Activated naive CD4-positive, alpha-beta T cell (primary cell): ENCODE measurements around the gene ZFP92.
"Not testable (repeated sequence)": the region's sequence is repeated elsewhere in the genome, so short reads cannot be mapped to it uniquely, and the experiment has no call there.

Experiments used
- DNase-seq, 4 experiments: peaks; one replicate each; lab custom pipeline; 2025; lab: John Stamatoyannopoulos, UW

The ZFP92 gene, protein sequence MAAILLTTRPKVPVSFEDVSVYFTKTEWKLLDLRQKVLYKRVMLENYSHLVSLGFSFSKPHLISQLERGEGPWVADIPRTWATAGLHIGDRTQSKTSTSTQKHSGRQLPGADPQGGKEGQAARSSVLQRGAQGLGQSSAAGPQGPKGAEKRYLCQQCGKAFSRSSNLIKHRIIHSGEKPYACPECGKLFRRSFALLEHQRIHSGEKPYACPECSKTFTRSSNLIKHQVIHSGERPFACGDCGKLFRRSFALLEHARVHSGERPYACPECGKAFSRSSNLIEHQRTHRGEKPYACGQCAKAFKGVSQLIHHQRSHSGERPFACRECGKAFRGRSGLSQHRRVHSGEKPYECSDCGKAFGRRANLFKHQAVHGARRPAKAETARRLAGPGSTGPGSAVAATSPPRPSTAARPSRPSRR

DNA sequence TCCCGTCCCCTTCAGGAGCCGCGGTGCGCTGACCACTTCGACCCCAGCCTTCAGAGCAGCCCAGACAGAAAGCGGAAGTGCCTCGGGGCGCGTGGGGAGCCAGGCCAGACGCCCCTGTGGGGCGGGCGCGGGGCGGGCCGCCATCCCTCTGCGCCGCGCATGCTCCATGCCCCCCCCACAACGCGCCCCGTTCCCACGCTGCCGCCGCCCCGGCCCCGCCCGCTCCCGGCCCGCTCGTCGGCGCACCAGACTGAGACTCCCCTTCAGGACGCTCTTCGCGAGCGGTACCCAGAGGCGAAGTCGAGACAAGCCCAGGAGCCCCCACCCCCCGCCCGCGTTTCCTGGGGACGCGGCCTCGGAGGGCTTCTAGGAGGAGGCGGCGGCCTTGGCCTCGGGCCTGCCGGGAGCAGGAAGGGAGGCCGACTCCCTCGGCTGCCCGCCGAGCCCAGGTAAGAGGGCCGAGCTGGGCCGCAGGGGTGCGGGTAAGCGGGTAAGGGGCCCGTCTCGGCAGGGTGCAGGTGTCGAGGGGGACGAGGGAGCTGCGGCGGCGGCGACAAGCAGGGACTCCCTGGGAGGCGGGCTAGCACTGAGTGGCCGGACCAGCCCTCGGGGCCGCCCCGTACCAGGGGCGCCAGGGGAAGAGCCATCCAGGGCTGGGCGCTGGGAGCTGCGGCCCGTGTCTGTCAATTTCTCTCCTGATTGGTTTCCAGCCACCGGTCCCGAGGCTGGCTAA, at the start of gene ZFP92:
Gene ZFP92 (plus strand): TSS at position 218 of the 733 bp plus-strand sequence. CDS start 6,851 bp downstream, outside the sequence.
- peak in 1 of 4 experiments; percentile 29 for DNase-seq

DNA sequence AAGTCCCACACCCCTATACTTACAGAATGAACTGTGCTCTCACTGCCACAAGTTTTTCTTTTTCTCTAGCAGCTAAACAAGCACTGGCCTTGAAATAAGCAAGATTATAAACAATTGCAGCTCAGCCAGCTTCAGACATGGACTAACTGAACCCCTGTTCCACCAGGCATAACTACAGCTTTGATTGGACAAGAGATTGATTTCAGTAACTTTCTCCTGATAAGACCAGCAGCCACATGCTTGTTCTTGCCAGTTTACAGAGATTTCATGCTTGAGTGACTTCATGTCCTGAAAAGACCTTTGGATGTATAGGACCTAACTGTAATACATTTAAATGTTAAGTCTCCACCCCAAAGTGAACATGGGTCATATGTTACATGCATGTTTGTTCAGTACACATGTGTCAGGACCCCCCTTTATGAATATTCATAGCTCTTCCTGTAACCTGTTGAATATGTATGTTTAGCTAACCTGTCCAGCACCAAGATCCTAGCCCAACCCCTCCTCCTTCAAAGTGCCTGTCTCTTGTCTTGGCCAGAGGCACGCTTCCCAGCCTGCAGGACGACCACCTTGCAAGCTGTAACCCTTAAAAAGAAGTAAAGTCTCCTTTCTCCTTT, 49.4 kb upstream of the ZFP92 start:
- DNase-seq: no peak

DNA sequence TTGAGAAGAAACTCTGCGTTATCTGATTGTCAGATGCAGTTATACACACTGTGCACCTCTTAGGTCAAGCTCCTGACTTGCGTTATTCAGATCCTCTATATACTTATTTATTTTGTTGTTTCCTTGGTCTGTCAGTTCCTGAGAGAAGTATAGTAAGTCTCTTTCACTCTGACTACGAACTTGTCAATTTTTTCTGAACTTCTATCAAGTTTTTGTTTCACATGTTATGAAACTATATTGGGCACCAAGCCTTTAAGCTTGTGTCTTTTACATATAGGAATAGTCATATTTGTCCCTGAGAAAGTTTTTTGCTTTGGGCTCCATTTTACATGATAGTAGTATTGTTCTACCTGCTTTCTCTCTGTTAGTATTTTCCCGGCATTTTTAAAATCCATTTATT, 45.6 kb upstream of the ZFP92 start:
- DNase-seq: no peak

DNA sequence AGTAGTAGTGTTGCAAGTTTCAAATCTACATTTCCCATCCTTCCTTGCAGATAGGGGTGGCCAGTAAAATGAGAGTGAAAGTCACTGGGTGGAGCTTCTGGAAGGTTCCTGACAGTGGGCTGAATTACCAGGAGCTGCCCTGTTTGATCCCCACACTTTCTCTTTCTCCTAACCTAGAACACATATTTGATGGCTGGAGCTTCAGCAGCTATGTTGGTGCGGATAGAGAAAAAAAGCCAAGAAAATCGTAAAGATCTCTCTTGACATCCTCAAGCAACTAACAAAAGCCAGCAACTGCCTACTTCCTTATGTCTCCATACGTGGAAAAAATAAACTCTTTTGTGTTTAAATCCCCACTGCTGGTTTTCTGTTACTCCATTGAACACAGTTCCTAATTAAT, 45.2 kb upstream of the ZFP92 start:
- DNase-seq: no peak

DNA sequence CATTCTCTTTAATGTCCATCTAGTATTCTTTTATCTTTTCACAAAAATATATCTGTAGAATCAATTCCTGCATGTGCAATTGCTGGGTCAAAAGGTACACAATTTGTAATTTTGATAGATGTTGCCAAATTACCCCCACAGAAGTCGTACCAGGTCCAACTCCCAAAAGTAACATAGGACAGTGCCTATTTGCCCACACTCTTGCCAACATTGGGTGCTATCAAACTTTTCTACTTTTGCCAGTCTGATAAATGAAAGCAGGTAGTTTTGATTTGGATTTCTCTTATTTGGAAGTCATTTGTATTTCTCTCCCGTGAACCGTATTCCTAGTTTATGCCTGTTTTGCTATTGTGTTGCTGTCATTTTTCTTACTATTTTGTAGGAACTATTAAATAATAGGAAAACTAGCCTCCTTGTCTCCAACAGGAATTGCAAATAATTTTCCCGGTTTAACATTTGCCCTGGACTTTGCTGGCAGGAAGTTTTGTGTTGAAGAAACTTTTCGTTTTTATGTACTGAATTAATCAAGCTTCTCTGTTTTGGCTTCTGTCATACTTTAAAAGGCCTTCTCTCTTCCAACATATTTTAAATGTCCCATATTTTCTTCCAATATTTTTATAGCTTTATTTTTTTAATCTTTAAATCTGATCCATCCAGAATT, 44.3 kb upstream of the ZFP92 start:
- no peak for DNase-seq

DNA sequence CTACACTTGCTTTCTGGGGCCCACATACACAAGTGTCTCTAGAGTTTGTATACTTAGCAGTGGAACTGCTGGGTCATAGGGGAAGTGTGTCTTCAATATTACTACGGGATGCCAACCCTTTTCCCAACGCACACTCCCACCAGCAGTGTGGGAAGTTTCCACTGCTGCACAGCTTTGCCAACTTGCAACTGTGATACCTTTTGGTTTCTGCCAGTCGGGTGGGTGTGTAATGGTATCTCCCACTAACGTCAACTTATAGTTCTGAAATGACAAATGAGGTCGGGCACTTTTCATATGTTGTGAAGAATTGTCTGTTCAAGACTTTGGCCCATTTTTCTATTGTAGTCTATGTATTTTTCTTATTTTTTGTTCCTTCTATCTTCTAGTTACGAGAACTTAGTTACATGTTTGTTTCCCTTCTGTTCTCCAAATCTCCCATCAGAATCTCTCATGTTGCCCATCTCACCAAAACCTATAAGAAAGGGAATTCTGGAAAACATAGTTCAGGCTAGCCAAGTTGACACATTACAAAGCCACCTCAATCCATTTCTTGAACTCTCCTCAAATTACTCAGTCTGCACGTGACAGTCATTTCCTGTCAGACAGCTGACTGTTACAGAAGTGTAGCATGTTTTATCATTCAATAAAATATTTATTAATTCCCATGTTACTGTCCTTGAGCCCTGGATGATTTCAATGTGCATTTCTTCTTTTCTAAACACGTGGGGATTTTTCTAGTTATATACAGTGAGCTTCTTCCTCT, 40.8 kb upstream of the ZFP92 start:
- no peak for DNase-seq

DNA sequence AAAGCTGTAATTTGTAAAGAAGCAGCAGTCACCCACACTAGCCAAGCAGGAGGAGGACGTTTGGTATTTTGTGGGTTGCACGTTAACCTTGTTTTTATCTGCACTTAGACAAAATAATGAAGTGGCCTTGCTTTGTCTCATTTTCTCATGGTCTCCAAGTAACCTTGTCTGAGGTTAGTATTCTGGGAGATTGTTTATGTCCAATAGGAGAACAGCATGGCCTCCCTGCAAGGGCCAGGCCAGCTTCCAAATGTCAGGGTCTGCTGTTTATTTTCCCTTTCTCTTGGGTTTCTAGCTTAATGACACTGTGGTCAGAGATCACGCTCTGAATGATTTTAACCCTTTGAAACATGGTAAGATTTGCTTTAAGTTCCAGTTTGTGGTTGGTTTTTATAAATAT, 40.0 kb upstream of the ZFP92 start:
- DNase-seq: no peak

DNA sequence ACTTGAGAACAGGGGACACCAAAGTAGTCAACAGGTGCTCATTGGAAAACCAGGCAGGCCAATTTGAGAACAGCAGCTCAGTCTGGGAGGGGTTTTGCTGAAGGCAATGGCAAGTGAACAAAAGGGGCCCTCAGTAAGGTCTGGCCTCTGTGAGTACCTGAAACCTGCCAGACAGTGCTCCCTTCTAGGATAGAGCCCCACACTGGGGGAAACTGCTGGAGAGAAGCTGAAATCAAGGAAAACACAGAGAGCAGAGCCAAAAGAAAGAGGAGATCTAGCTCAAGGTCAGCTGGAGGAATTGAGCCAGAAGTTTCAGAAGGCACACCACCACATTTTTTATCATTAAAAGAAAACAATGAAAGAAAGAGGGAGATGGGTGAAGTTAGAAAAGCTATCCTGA, 38.3 kb upstream of the ZFP92 start:
- DNase-seq: no peak

DNA sequence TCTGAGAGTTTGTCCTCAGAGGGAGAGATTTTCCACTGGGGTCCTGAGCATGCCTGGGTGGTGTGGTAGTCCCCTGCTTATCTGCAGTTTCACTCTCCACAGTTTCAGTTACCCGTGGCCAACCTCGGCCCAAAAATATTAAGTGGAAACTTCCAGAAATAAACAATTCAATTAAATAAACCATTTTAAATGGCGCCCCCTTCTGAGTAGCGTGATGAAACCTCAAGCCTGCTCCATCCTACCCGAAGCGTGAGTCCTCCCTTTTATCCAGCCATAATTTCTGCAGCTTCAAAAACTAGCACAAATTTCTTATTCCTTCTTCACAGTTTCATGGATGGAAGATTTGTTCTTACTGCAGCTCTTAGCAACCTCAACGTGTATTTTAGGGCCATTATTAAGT, 36.8 kb upstream of the ZFP92 start:
- DNase-seq: no peak

DNA sequence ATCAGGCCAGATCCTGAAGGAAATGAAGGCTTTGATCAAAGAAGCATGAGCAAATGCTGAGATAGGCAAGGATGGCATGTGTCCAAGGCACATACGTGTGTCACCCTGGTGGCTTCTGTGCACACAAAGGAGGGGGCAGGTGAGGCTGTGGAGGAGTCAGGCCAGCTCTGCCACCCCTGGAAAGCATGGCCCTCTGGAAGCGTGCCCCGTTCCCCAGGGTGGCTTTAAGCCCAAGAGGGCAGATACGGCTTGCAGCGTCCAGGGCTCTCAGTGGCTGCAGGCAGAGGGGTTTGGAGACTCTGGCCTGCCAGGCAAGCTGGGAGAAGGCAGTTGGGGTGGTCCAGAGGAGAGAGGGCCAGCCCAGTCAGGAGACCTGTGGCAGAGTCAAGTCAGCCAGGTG, 35.7 kb upstream of the ZFP92 start:
- DNase-seq: no peak

DNA sequence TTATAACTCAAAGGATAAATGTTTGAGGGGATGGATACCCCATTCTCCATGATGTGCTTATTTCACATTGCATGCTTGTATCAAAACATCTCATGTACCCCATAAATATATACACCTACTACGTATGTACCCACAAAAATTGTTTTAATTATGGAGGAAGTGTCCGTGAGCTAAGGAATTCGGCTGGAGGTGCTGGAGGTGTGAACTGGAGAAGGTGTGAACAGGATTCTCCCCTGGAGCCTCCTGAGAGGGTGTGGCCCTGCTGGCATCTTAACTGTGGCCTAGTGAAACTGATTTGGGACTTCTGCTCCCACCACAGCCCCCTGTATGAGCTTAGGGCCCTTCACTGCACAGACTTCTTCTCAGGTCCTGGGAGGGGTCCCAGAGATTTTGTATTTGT, 33.5 kb upstream of the ZFP92 start:
- no peak for DNase-seq

DNA sequence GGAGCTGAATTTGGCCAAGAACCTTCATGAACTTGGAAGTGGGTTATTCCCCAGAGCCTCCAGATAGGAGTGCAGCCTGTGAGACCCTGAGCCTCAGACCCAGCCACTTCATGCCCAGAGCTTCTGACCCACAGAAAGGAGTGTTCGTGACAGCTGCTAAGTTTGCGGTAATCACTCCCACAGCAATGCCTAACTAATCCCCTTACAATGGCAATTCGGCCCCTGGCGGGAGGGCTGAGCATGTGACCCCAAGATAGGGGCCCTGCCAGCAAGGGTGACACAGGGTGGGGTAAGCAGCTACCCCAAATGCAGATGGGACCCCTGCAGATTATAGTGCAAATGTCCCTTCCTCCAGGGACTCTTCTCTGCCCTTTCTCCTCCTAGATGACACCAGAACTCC, 32.7 kb upstream of the ZFP92 start:
- no peak for DNase-seq

DNA sequence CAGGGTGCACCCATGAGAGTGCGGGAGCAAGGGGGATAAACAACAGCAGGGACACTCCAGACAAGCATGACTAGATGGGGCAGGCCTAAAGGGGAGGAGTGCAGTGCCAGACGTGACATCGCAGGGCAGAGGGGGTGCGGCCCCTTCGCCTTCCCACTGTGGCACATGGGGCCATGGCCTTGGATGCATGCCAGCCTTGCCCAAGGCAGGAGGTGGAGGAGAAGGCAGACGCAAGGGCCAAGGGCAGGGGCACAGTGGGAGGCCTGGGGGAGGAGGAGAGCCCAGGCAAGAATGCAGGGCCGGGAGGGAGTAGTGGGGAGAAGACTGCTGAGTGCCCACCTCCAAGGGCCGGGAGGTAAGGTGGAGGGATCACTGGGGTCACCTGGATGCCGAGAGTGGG, 31.8 kb upstream of the ZFP92 start:
- no peak for DNase-seq

DNA sequence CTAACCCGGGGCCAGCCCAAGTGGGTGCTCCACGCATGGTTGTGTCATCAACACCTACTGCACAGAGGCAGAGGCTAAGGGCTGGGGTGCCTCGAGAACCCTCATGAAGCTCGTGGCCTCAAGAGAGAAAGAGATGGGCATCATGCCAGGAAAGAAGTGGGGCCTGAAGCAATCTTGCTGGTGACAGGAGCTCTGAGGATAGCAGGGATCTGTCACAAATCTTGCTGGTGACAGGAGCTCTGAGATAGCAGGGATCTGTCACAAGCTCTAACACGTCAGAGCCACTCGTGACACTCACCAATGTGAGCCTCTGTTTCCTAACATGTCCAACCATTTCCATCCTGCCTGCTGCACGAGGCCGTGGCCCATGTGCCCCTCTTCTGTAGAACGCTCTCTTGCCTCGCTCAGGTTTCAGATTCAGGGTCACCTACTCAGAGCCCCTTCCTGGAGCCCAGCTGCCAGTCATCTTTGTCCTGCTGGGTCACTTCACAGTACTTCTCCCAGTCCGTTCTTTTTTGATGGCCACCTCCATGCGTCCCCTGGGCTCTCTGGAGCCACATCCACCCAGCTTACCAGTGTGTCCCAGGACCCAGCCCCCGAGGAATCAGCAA, 31.2 kb upstream of the ZFP92 start:
- no peak for DNase-seq

DNA sequence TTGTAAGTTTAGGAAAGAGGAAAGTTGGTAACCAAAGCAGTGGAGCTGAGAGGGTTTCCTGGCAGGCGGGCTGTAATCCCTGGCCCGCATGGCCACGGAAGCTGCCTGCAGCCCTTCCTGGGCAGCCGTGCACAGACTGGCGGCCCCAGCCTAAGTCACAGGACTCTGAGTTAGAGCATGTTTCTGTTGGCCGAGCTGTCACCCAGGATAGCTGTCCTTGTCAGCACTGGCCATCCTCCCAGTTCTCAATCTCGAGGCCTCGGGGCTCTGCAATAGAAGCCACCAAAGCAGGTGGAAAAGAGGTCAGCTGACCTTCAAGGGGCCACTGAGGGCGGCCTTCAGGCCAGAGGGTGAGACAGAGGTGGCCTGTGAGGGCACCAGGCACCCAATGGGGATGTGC, 30.6 kb upstream of the ZFP92 start:
- no peak for DNase-seq

DNA sequence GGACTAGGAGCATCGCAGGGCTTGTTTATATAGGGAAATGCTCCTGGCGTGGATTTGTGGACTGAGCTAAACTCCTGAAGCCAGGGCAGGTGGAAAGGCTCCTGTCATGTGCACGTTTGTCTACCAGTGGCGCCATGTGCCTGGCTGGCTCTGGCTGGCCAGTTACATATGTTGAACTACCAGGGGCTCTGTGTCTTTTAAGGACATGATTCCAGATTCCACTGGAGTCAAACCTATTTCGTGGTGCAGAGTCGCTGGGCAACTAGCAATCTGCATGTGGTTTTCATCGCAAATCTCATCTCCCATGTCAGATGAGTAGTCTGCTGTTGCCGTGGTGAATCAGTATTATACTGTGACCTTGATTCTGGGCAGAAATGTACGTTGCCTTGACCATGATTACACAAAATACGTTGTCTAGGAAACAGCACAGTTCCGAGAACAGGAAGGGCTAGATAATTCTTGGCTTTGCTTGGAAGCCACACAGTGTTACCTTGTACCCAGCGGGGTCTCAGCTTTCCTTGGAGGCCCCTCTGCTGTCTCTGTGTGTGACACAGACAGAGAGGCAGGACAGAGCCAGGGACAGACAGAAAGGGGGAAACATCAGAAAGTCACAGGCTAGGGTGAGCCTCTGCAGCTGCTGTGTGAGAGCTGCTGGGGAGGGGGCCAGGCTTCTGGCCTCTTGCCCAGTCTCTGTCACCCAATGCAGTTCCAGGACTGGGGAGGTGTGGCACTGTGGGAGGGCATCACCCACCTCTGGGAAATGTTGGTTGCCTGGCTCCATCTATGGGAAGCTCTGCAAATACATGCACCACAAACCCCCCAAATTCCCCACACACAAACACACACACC, 29.4 kb upstream of the ZFP92 start:
- DNase-seq: no peak

DNA sequence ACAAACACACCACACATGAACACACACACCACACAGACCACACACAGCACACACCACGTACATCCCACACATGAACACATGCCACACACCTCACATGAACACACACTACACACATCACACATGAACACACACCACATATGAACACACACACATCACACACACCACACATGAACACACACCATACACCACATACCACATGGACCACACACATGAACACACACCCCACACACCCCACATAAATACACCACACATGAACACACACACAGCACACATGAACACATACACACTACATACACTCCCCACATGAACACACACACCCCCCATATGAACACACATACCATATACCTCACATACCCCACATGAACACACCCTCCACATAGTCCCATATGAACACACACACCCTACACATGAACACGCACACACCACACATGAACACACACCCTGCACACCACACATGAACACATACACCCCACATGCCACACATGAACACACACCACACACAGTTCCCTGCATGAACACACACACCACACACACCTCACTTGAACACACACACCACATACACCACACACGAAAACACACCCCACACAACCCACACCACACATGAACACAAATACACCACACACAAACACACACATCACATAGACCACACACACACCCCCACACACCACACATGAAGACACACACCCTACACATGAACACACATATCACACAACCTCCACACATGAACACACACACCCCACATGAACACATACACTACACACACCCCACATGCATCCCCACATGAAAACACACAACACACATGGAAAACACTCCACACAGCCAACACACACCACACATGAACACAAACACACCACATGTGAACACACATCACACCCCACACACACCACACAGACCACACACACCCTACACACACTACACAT, 28.4 kb upstream of the ZFP92 start:
- no peak for DNase-seq

DNA sequence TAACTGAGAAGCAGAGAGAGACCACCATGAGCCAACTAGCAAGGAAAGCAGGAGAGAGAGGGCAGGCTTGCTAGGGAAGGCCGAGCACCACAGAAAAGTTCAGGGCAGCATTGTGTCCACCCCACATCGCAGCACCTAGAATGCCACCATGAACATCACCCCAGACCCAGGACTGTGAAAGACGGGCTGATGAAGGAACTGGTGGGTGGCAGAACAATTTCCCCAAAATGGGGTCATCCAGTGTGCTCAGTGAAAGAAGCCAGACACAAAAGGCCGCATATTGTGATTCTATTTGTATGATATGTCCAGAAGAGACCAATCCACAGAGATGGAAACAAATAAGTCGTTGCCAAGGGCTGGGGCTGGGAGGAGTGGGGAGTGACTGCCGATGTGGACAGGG, 26.9 kb upstream of the ZFP92 start:
- DNase-seq: no peak

DNA sequence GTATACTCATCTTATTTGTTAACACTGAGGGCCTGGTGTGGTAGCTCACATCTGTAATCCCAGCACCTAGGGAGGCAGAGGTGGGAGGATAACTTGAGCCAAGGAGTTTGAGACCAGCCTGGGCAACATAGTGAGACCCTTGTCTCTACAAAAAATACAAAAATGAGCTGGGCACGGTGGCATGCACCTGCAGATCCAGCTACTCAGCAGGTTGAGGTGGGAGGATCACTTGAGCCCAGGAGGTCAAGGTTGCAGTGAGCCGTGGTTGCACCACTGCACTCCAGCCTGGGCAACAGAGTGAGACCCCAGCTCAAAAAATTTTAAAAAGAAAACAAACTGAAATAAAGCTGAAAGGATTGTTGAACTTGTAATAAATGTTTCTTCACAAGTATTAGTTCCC, 26.3 kb upstream of the ZFP92 start:
- DNase-seq: not testable (repeated sequence)
